Stimulated activated CD8-positive, alpha-beta memory T cell treated with anti-CD3 and anti-CD28 coated beads, Interleukin-4, amount 100 ng/mL, for 24 hours (primary cell): Measurements from ENCODE around the gene DMGDH.

ENCODE experiments used
- DNase-seq: peaks from one replicate; pipeline ENCODE4 v3.0.0-alpha.2; 2020; ENCODE audit warnings: low read depth

DMGDH gene

GRCh38 chr5:79062436-79062835, 7.0 kb downstream of the DMGDH start:
- no peak for DNase-seq

GRCh38 chr5:79059674-79060073, 9.8 kb downstream of the DMGDH start:
- DNase-seq, result no peak

GRCh38 chr5:79056847-79057246, 12.6 kb downstream of the DMGDH start:
- no peak for DNase-seq

GRCh38 chr5:79055017-79055416, 14.5 kb downstream of the DMGDH start:
- DNase-seq, result no peak

GRCh38 chr5:79053321-79053720, 16.2 kb downstream of the DMGDH start:
- DNase-seq, result no peak

GRCh38 chr5:79050498-79050897, 19.0 kb downstream of the DMGDH start:
- DNase-seq, result no peak

- DNase-seq, result no peak
These were observed 21.0 kb downstream of the DMGDH start for GRCh38 chr5:79048437-79048836.

- no peak for DNase-seq
These were observed 22.3 kb downstream of the DMGDH start for GRCh38 chr5:79047199-79047598.

- no peak for DNase-seq
These were observed 27.3 kb downstream of the DMGDH start for GRCh38 chr5:79042188-79042587.

- no peak for DNase-seq
These were observed 32.7 kb downstream of the DMGDH start for GRCh38 chr5:79036769-79037168.

GRCh38 chr5:79035237-79035636, 34.2 kb downstream of the DMGDH start:
- DNase-seq, result no peak

- no peak for DNase-seq
These were observed 36.7 kb downstream of the DMGDH start for GRCh38 chr5:79032782-79033181.

GRCh38 chr5:79032031-79032695, 37.3 kb downstream of the DMGDH start:
- DNase-seq, result no peak

- DNase-seq, result no peak
These were observed 38.0 kb downstream of the DMGDH start for GRCh38 chr5:79031485-79031867.

- DNase-seq, result no peak
These were observed 38.6 kb downstream of the DMGDH start for GRCh38 chr5:79030663-79031484.

- DNase-seq, result peak; percentile 7
These were observed 44.4 kb downstream of the DMGDH start for GRCh38 chr5:79025054-79025472.

- DNase-seq, result no peak
These were observed 45.5 kb downstream of the DMGDH start for GRCh38 chr5:79023947-79024346.

GRCh38 chr5:79023348-79023747, 46.1 kb downstream of the DMGDH start:
- DNase-seq, result no peak

- no peak for DNase-seq
These were observed 46.7 kb downstream of the DMGDH start for GRCh38 chr5:79022771-79023170.

- no peak for DNase-seq
These were observed 47.7 kb downstream of the DMGDH start for GRCh38 chr5:79021753-79022152.

GRCh38 chr5:79020861-79021561, 48.5 kb downstream of the DMGDH start:
- peak; percentile 6 for DNase-seq

GRCh38 chr5:79014631-79015030, 54.8 kb downstream of the DMGDH start:
- DNase-seq, result no peak

GRCh38 chr5:79011869-79012268, 57.6 kb downstream of the DMGDH start:
- DNase-seq, result no peak
